ENCODE measurements around the gene EXTL1.

GRCh38 chr1:26038904-26039303, 17.3 kb downstream of the EXTL1 start:
- TF ChIP-seq CTCF (IDR thresholded peaks at IDR 0.05): no peak
- TF ChIP-seq EZH2 (IDR thresholded peaks at IDR 0.05): no peak
